Activated B cell treated with CpG ODN at 0.5 μM for 24 hours (primary cell): Measurements from ENCODE around the gene CHTOP. TPM values are rescaled to one million over a fixed set of nuclear protein-coding genes. Genes with fewer than 3 reads are reported as not detected.
A peak's percentile ranks its signal among the peaks of the same experiment; 100 is the strongest.

ENCODE experiments used
- ATAC-seq: fragments of 200-7000 bp; cut with Tn5 transposase; one replicate; pipeline ENCODE4 v1.10.0; 2021; ENCODE audit warnings: low read depth, mild to moderate bottlenecking, moderate library complexity
- CTCF ChIA-PET: fragments of 350-600 bp; sonication (Branson Sonifier 250); formaldehyde crosslinking; loops from one replicate; lab custom pipeline; 2021; ENCODE audit warnings: antibody characterized with exemption; lab: Charles Lee
- POLR2A ChIA-PET: fragments of 350-600 bp; sonication (Branson Sonifier 250); formaldehyde crosslinking; loops from one replicate; lab custom pipeline; 2021; ENCODE audit warnings: antibody characterized with exemption; lab: Charles Lee
- DNase-seq: peaks from one replicate; pipeline ENCODE4 v3.0.0; 2022
- H3K27ac Mint-ChIP-seq: one replicate; pipeline ENCODE4 v1.8.0; 2020; ENCODE audit warnings: mixed read lengths
- H3K27me3 Mint-ChIP-seq: one replicate; pipeline ENCODE4 v1.8.0; 2021; ENCODE audit warnings: mixed read lengths
- H3K36me3 Mint-ChIP-seq: one replicate; pipeline ENCODE4 v1.8.0; 2021; ENCODE audit warnings: low read depth, mixed read lengths
- H3K4me1 Mint-ChIP-seq: one replicate; pipeline ENCODE4 v1.8.0; 2021; ENCODE audit warnings: mixed read lengths
- H3K4me3 Mint-ChIP-seq: one replicate; pipeline ENCODE4 v1.8.0; 2020; ENCODE audit warnings: mild to moderate bottlenecking, mixed read lengths
- H3K9me3 Mint-ChIP-seq: one replicate; pipeline ENCODE4 v1.8.0; 2020; ENCODE audit warnings: mixed read lengths
- CTCF ChIP-seq: fragments of 200-600 bp; IDR thresholded peaks from one replicate; pipeline ENCODE4 v1.8.0; 2022; ENCODE audit warnings: antibody characterized with exemption, mild to moderate bottlenecking
- intact Hi-C: fragments of 100-400 bp; cut with micrococcal nuclease; formaldehyde crosslinking; loops from one replicate; pipeline ENCODE4 v1.15.1; 2024
- total RNA-seq: library from RNA; stranded (reverse); gene quantifications from 2 replicates; pipeline ENCODE4 v1.2.3, GENCODE V29; 2022

CHTOP gene
- total RNA-seq, 1 donor from 2014 or later, result 148 TPM

DNA sequence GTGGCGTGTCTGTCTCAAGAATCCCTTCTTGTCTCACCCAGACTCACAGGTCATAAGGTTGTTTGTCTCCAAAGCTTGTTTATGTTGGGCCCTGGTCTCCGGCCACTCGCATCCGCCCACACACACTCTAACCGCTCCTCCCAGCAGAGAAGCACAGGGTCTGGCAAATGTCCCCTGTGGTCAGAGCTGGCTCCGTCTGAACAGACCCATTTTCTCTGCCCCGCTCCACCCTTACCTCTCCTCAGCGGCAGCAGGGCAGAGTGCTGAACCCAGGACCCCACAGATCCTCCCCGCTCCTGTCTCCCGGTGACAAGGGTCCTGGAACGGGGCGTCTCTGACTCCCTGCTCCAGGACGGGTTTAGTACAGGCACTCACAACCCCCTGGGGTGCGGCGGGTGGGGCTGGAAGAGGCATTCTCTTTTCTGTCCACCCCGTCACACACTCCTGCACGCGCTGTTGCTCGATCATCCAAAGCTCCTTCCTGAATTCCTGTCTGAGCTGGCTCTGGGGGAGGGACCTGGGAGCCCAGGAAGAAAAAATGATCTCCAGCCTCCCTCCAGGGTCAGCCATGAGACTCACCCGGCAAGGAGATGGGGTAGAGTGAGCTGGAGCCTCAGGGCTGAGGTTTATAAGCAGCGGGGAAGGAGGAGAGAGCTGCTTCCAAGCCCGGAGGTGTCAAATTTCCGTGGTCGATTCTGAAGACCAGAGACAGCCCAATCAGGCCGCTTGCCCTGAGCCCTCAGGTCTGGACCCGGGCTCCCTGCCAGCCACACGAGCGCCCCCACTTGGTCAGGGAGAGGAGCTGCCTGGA lies 6.8 kb upstream of the CHTOP start, which contains the start of gene S100A13:
Gene S100A13 (minus strand): TSS at position 602 of the 811 bp plus-strand sequence. CDS start 1,033 bp downstream, outside the sequence.
- no peak for TF ChIP-seq CTCF
- Mint-ChIP-seq H3K4me3 (peak within 1 kb of the TSS; percentile 60), H3K27me3 (no peaks in the 10 kb centered on the region), H3K9me3 (no peaks in the 10 kb centered on the region), H3K27ac (no peak within 1 kb of the TSS), H3K4me1 (peaks cover 32% of the 10 kb centered on the region), H3K36me3 (no peaks in the 10 kb centered on the region)
- ATAC-seq (peak; percentile 56), DNase-seq (no peak)
- ChIA-PET POLR2A (interaction anchor here (0.6 to 5.5 kb wide), 4 partner anchors 18 to 363 kb away, joined by 3 to 27 read pairs (median 6); partner anchors contain the start of gene RPS27), CTCF (interaction anchor here (1.1 to 3.8 kb wide), 8 partner anchors 10 to 117 kb away, joined by 3 to 38 read pairs (median 4); partner anchors contain the start of gene S100A6)
- intact Hi-C loops, result loop anchor here (2.0 kb wide), 1 partner anchor 54 kb away; no protein-coding TSS in a partner anchor

DNA sequence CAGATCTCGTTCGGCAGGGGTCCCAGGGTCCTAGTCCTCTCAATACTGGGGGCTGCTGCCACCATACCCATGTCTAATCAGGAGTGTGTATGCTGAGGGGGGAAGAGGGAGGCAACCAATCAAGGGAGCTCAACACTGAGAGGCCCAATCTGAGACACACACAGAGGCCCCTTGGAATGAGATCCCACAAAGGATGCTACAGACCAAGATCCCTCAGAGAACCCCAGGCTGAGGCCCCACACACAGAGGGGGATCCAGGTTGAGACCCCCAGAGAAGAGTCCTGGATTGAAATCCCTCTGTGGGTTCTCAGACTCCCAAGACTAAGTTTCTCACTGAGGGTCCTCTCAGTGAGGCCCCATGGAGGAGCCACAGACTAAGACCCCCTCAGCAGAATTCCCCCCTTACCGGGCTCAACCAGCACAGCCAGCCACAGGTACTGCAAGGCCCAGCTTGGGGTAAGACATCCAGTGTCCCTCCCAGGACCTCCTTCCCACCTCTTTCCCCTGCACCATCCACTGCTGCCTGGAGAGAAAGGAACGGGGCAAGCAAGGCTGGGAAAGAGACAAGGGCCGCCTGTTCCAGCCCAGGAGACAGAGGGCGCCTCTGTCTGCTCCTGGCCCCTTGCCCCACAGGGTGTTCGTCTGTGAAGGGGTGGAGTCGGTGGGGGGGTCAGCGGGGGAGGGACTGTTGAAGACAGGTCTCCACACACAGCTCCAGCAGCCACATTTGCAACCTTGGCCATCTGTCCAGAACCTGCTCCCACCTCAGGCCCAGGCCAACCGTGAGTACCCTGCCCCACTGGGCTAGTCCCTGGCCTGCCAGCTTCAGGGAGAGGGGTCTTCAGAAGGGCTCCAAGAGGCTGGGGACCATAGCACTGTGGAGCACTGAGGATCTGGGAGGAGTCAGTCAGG lies 5.9 kb upstream of the CHTOP start, which contains the start of gene S100A1:
Gene S100A1 (plus strand): TSS at position 720 of the 912 bp plus-strand sequence. CDS start 2,088 bp downstream, outside the sequence.
- no peaks in the 10 kb centered on the region for H3K9me3 Mint-ChIP-seq
- POLR2A ChIA-PET, result interaction anchor here (0.9 to 5.5 kb wide), 5 partner anchors 9 to 62 kb away, joined by 3 to 27 read pairs (median 5); partner anchors contain the start of gene S100A2
- CTCF ChIA-PET, result interaction anchor here (1.0 to 3.8 kb wide), 10 partner anchors 10 to 118 kb away, joined by 3 to 38 read pairs (median 4); partner anchors contain the start of gene S100A6
- peak within 1 kb of the TSS; percentile 60 for H3K4me3 Mint-ChIP-seq
- ATAC-seq (no peak), DNase-seq (no peak)
- TF ChIP-seq CTCF, result no peak
- H3K36me3 Mint-ChIP-seq, result peaks cover 4% of the 10 kb centered on the region
- H3K27me3 Mint-ChIP-seq, result no peaks in the 10 kb centered on the region
- intact Hi-C loops, result loop anchor here (2.0 kb wide), 1 partner anchor 55 kb away; no protein-coding TSS in a partner anchor
- H3K27ac Mint-ChIP-seq, result peak within 1 kb of the TSS; percentile 25
- peaks cover 32% of the 10 kb centered on the region for H3K4me1 Mint-ChIP-seq

DNA sequence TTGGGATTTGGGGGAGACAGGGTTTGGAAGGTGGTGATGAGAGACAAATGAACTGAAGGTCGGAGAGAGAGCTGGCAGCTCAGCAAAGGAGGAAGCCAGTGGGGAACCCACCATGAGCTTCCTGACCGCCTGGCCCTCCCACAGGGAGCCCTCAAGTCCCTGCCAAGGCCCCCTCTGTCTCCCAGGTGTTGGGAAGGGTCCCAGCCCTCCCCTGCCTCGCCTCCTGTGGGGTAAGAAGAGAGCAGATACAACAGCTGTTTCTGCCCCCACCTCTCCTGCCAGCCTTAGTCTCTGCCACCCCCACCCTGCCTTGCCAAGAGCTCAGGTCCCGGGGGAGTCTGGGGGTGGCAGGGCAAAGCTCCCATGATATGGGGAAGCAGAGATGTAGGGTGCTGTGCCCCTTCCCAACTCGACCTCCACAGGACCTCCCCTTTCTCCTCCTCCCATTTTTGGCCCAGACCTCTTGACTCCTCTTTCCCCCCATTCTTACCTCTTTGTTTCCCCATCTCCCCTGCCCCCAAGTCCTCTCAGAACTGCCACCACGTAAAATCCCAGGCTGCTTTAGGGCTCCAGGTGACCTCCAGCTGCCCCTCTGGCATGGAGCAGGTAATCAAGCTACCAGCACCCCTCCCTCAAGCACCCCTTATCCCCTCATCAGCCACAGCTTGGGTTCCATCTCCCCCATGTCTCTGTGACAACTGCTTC lies 5.1 kb upstream of the CHTOP start:
- Mint-ChIP-seq H3K36me3 (peaks cover 6% of the 10 kb centered on the region), H3K4me1 (peaks cover 37% of the 10 kb centered on the region), H3K4me3 (no peak overlapping the region), H3K27me3 (no peaks in the 10 kb centered on the region), H3K27ac (peak overlapping the region; percentile 25), H3K9me3 (no peaks in the 10 kb centered on the region)
- ATAC-seq (no peak), DNase-seq (no peak)
- ChIA-PET POLR2A (interaction anchor here (1.0 to 5.5 kb wide), 5 partner anchors 10 to 99 kb away, joined by 3 to 27 read pairs (median 4); partner anchors contain the start of genes INTS3 and S100A2), CTCF (interaction anchor here (0.9 to 3.8 kb wide), 4 partner anchors 41 to 118 kb away, joined by 3 to 38 read pairs (median 4); no protein-coding TSS in a partner anchor)
- no peak for TF ChIP-seq CTCF
- intact Hi-C loops, result no loop called here

DNA sequence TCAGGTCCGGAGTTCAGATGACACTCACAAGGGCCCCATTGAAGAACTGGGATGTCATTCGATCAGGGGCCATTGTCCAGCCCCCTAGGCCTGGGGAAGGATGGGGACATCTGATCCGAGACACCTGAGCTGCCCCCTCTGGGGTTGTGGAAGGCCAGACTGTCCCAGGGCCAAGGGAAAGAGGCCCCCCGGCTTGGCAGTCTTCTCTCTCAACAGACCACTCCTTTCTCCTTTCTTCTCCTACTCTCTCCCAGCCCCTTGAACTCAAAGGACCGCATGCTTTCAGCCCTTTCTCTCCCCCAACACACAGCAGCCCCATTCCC lies 4.6 kb upstream of the CHTOP start:
- H3K27me3 Mint-ChIP-seq, result no peaks in the 10 kb centered on the region
- no peak overlapping the region for H3K27ac Mint-ChIP-seq
- peaks cover 41% of the 10 kb centered on the region for H3K4me1 Mint-ChIP-seq
- intact Hi-C loops, result no loop called here
- H3K9me3 Mint-ChIP-seq, result no peaks in the 10 kb centered on the region
- CTCF ChIA-PET, result interaction anchor here (0.9 to 3.8 kb wide), 4 partner anchors 41 to 119 kb away, joined by 3 to 38 read pairs (median 4); no protein-coding TSS in a partner anchor
- ATAC-seq, result no peak
- DNase-seq, result no peak
- POLR2A ChIA-PET, result interaction anchor here (1.0 to 5.5 kb wide), 4 partner anchors 31 to 98 kb away, joined by 3 to 27 read pairs (median 4); partner anchors contain the start of genes INTS3 and S100A2
- no peak overlapping the region for H3K4me3 Mint-ChIP-seq
- peaks cover 11% of the 10 kb centered on the region for H3K36me3 Mint-ChIP-seq
- no peak for TF ChIP-seq CTCF
